GM21737 (cell line): ENCODE data around the gene CC2D2B.

Experiments
- ATAC-seq: cut with Tn5 transposase; IDR thresholded peaks from one replicate; pipeline ENCODE4 v1.9.1; 2021; ENCODE audit warnings: mild to moderate bottlenecking, moderate library complexity; ENCODE audit not compliant: unreplicated experiment

CC2D2B gene

DNA sequence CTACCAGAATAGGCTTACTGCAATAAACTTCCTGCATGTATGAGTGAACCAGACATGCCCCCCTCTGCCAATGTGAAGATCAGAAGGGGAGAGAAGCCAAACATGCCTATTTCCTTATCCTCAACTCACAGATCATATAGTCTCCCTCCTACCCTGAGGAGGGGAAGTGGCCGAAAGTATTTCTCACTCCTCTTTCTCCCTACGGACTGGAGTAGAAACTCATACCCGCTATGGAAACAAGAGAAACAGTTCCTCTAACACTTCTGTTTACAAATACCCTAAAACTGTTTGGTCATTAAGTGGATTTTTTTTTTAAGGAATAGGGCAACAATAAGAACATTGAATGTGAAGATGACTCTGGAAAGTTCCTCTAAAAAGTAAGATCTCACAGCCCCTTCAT, 167.0 kb downstream of the CC2D2B start:
- ATAC-seq, result no peak

- ATAC-seq, result no peak
Observed at GRCh38 chr10:96075977-96076376, 168.2 kb downstream of the CC2D2B start.

GRCh38 chr10:96077156-96077555, 169.4 kb downstream of the CC2D2B start:
- no peak for ATAC-seq

DNA sequence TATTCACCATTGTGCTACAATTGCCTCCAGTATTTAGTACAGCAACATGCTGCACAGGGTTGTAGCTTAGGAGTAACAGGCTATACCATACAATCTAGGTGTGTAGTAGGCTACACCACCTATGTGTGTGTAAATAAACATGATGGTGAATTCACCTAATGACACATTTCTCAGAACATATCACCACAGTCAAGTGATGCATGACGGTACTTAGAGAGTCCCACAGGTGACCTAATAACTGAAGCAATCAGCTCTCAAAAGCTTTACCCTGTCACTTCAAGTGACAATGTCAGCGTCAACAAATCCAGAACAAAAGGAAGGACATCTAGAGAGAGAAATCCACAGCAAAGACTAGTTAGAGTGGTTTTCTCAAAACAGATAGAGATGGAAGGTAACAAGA, 174.4 kb downstream of the CC2D2B start:
- no peak for ATAC-seq
